H1 (cell line): ENCODE data around the gene FGGY. TPM values are rescaled to one million over a fixed set of nuclear protein-coding genes. Genes with fewer than 3 reads are reported as not detected.

Experiments used
- CTCF ChIA-PET: fragments of 300-600 bp; sonication (Branson Sonifier 250); formaldehyde crosslinking; loops from one replicate; lab custom pipeline; 2021; ENCODE audit not compliant: partially characterized antibody; lab: Charles Lee
- POLR2A ChIA-PET: fragments of 300-600 bp; sonication (Branson Sonifier 250); formaldehyde crosslinking; loops from one replicate; lab custom pipeline; 2021; ENCODE audit warnings: inconsistent platforms; ENCODE audit not compliant: partially characterized antibody; lab: Charles Lee
- DNase-seq, 2 experiments: peaks; one replicate each; pipeline versions ENCODE4 v3.0.0 to v3.0.0-alpha.2; 2010 to 2022; ENCODE audit warnings: low spot score in 2 of 2, low read depth in 1 of 2, mixed read lengths in 1 of 2
- FAIRE-seq: peaks from 2 replicates; lab custom pipeline; 2011; peaks lifted over from hg19 to GRCh38; lab: Jason Lieb, UNC
- H2AFZ ChIP-seq: 2 replicates; pipeline ENCODE4 v1.8.1; 2012; ENCODE audit warnings: low read length, inconsistent platforms
- H2AK5ac ChIP-seq: 2 replicates; pipeline ENCODE4 v1.6.1; 2013; ENCODE audit warnings: low read depth, low read length
- H2BK120ac ChIP-seq: replicated peaks from 2 replicates; pipeline ENCODE3; 2013; ENCODE audit warnings: low read depth, low read length, inconsistent platforms
- H2BK12ac ChIP-seq: 2 replicates; pipeline ENCODE4 v1.6.1; 2013; ENCODE audit warnings: low read depth, low read length
- H2BK15ac ChIP-seq: 2 replicates; pipeline ENCODE4 v1.6.1; 2013; ENCODE audit warnings: low read length
- H2BK20ac ChIP-seq: 2 replicates; pipeline ENCODE4 v1.6.1; 2013; ENCODE audit warnings: low read length
- H2BK5ac ChIP-seq: 2 replicates; pipeline ENCODE4 v1.6.1; 2013; ENCODE audit warnings: low read depth, low read length
- H3K14ac ChIP-seq: 2 replicates; pipeline ENCODE4 v1.6.1; 2013; ENCODE audit warnings: inconsistent platforms; ENCODE audit not compliant: insufficient read length
- H3K18ac ChIP-seq: 2 replicates; pipeline ENCODE4 v1.6.1; 2013; ENCODE audit warnings: low read length; ENCODE audit errors: extremely low read depth
- H3K23ac ChIP-seq: 2 replicates; pipeline ENCODE4 v1.6.1; 2013; ENCODE audit warnings: inconsistent platforms; ENCODE audit not compliant: insufficient read length
- H3K23me2 ChIP-seq: 2 replicates; pipeline ENCODE4 v1.6.1; 2013; ENCODE audit warnings: low read depth, low read length
- H3K27ac ChIP-seq: 2 replicates; pipeline ENCODE4 v1.6.1; 2011; ENCODE audit warnings: low read depth, low read length, inconsistent platforms
- H3K27me3 ChIP-seq, 4 experiments: replicated peaks in 1 of 4; 1 replicate in 1 of 4; 2 replicates in 3 of 4; pipeline versions ENCODE4 v1.6.1 to v1.8.1; 2011 to 2013; ENCODE audit warnings: low read length in 3 of 4, mild to moderate bottlenecking in 3 of 4, inconsistent platforms in 2 of 4, mixed read lengths in 2 of 4, moderate library complexity in 1 of 4; ENCODE audit not compliant: control insufficient read depth in 3 of 4, insufficient read depth in 3 of 4; ENCODE audit errors: extremely low read depth in 1 of 4
- H3K36me3 ChIP-seq, 4 experiments: 2 replicates each; pipeline versions ENCODE4 v1.6.1 to v1.8.1; 2011 to 2013; ENCODE audit warnings: mild to moderate bottlenecking in 4 of 4, low read length in 3 of 4, moderate library complexity in 2 of 4, control low read depth in 1 of 4, inconsistent platforms in 1 of 4; ENCODE audit not compliant: insufficient read depth in 4 of 4, control insufficient read depth in 2 of 4
- H3K4ac ChIP-seq: replicated peaks from 2 replicates; pipeline ENCODE3; 2013; ENCODE audit warnings: low read length, low read depth, mixed read lengths, inconsistent platforms; ENCODE audit not compliant: insufficient read length
- H3K4me1 ChIP-seq, 4 experiments: replicated peaks in 1 of 4; 1 replicate in 1 of 4; 2 replicates in 3 of 4; pipeline versions ENCODE4 v1.6.1 to v1.8.1; 2011 to 2013; ENCODE audit warnings: low read length in 3 of 4, inconsistent platforms in 2 of 4, mixed read lengths in 1 of 4; ENCODE audit not compliant: insufficient read depth in 4 of 4, control insufficient read depth in 3 of 4
- H3K4me2 ChIP-seq, 2 experiments: 2 replicates each; pipeline versions ENCODE4 v1.6.1 to v1.8.1; 2011 to 2013; ENCODE audit warnings: low read depth in 2 of 2, low read length in 2 of 2, control low read depth in 1 of 2, inconsistent platforms in 1 of 2, mild to moderate bottlenecking in 1 of 2; ENCODE audit not compliant: insufficient read depth in 1 of 2
- H3K4me3 ChIP-seq, 4 experiments: fragments of 200-600, 300-600 bp in 1 of 4; sonication (generic), shearing (Covaris generic), sonication (Bioruptor Twin) in 1 of 4; 2 replicates each; pipeline versions ENCODE4 v1.5.1 to v1.8.1; 2011 to 2016; ENCODE audit warnings: low read length in 4 of 4, low read depth in 3 of 4, control low read depth in 2 of 4, inconsistent platforms in 2 of 4, mild to moderate bottlenecking in 2 of 4, mixed read lengths in 1 of 4, moderate library complexity in 1 of 4; ENCODE audit not compliant: insufficient read depth in 2 of 4; ENCODE audit errors: extremely low read depth in 1 of 4
- H3K56ac ChIP-seq: replicated peaks from 2 replicates; pipeline ENCODE3; 2013; ENCODE audit warnings: low read depth, mild to moderate bottlenecking, mixed read lengths, low read length, inconsistent platforms; ENCODE audit not compliant: insufficient read length
- H3K79me1 ChIP-seq: 2 replicates; pipeline ENCODE4 v1.6.1; 2013; ENCODE audit warnings: low read depth, low read length, control low read depth
- H3K79me2 ChIP-seq, 2 experiments: 2 replicates each; pipeline versions ENCODE4 v1.6.1 to v1.8.1; 2012 to 2013; ENCODE audit warnings: low read length in 2 of 2, mild to moderate bottlenecking in 2 of 2, inconsistent platforms in 1 of 2; ENCODE audit not compliant: insufficient read depth in 2 of 2, control insufficient read depth in 1 of 2
- H3K9ac ChIP-seq, 4 experiments: replicated peaks in 1 of 4; 1 replicate in 1 of 4; 2 replicates in 3 of 4; pipeline versions ENCODE4 v1.6.1 to v1.8.1; 2011 to 2013; ENCODE audit warnings: low read depth in 3 of 4, low read length in 3 of 4, control low read depth in 2 of 4, mild to moderate bottlenecking in 2 of 4, moderate library complexity in 2 of 4, inconsistent platforms in 1 of 4; ENCODE audit errors: extremely low read depth in 1 of 4
- H3K9me3 ChIP-seq, 2 experiments: 2 replicates each; pipeline versions ENCODE4 v1.6.1 to v1.8.1; 2012 to 2013; ENCODE audit warnings: mild to moderate bottlenecking in 2 of 2, moderate library complexity in 2 of 2, control low read depth in 1 of 2, inconsistent platforms in 1 of 2, low read depth in 1 of 2, low read length in 1 of 2, mixed read lengths in 1 of 2; ENCODE audit not compliant: insufficient read depth in 2 of 2
- H4K20me1 ChIP-seq, 2 experiments: replicated peaks in 1 of 2; 2 replicates each; pipeline versions ENCODE3 to v1.8.1; 2011 to 2013; ENCODE audit warnings: inconsistent platforms in 2 of 2, low read length in 2 of 2, mild to moderate bottlenecking in 1 of 2; ENCODE audit not compliant: insufficient read depth in 2 of 2, control insufficient read depth in 1 of 2
- H4K5ac ChIP-seq: 2 replicates; pipeline ENCODE4 v1.6.1; 2013; ENCODE audit warnings: low read length, low read depth, mixed read lengths, inconsistent platforms; ENCODE audit not compliant: insufficient read length
- H4K8ac ChIP-seq: 2 replicates; pipeline ENCODE4 v1.8.0; 2013; ENCODE audit warnings: mild to moderate bottlenecking, moderate library complexity, low read length, inconsistent platforms; ENCODE audit not compliant: insufficient read depth; ENCODE audit errors: extremely low read depth
- H4K91ac ChIP-seq: replicated peaks from 2 replicates; pipeline ENCODE3; 2013; ENCODE audit warnings: low read length, mixed read lengths, inconsistent platforms; ENCODE audit not compliant: insufficient read length
- BRCA1 ChIP-seq: IDR thresholded peaks from 2 replicates; pipeline ENCODE4 v1.6.1; 2012; ENCODE audit warnings: low read depth, low read length, improper control_type of control experiment
- CBX5 ChIP-seq: fragments of 300-800, 300-1000 bp; sonication (generic); IDR thresholded peaks from 2 replicates; pipeline ENCODE4 v1.7.1; 2016; ENCODE audit warnings: antibody characterized with exemption, low read length, low read depth
- CREB1 ChIP-seq: IDR thresholded peaks from 2 replicates; pipeline ENCODE4 v1.6.1; 2012; ENCODE audit warnings: inconsistent platforms
- CTCF ChIP-seq, 3 experiments: IDR thresholded peaks; 1 replicate in 2 of 3; 2 replicates in 1 of 3; pipeline versions ENCODE4 v1.5.1 to v1.6.1; 2011; ENCODE audit warnings: low read length in 3 of 3, mild to moderate bottlenecking in 3 of 3, inconsistent platforms in 2 of 3, low read depth in 1 of 3, moderate library complexity in 1 of 3; ENCODE audit not compliant: insufficient read depth in 1 of 3; ENCODE audit errors: control extremely low read depth in 1 of 3
- EP300 ChIP-seq, 2 experiments: IDR thresholded peaks; 1 replicate in 1 of 2; 2 replicates in 1 of 2; pipeline ENCODE4 v1.6.1; 2011 to 2012; ENCODE audit warnings: low read depth in 2 of 2, low read length in 2 of 2, mild to moderate bottlenecking in 2 of 2, borderline replicate concordance in 1 of 2, inconsistent platforms in 1 of 2, moderate library complexity in 1 of 2
- FOSL1 ChIP-seq: IDR thresholded peaks from 2 replicates; pipeline ENCODE4 v1.6.1; 2011; ENCODE audit warnings: mild to moderate bottlenecking, low read depth, low read length, moderate library complexity; ENCODE audit not compliant: insufficient read depth
- SAP30 ChIP-seq: fragments of 300-600 bp; sonication (generic); IDR thresholded peaks from 2 replicates; pipeline ENCODE4 v1.7.1; 2012; ENCODE audit warnings: low read length, moderate library complexity, mild to moderate bottlenecking, inconsistent platforms; ENCODE audit not compliant: insufficient read depth, insufficient replicate concordance
- SP2 ChIP-seq: IDR thresholded peaks from 2 replicates; pipeline ENCODE4 v1.6.1; 2012; ENCODE audit warnings: mild to moderate bottlenecking, low read length, inconsistent platforms
- SRF ChIP-seq: IDR thresholded peaks from 2 replicates; pipeline ENCODE4 v1.6.1; 2011; ENCODE audit warnings: mild to moderate bottlenecking, low read depth, low read length, moderate library complexity
- TAF1 ChIP-seq: IDR thresholded peaks from 2 replicates; pipeline ENCODE4 v1.6.1; 2011; ENCODE audit warnings: mild to moderate bottlenecking, low read depth, low read length
- polyA plus RNA-seq, 7 experiments: library from polyadenylated mRNA; depleted of rRNA in 3 of 7; stranded (reverse) in 5 of 7; unstranded in 2 of 7; fragments of >200 nt in 5 of 7; fragments of 200-250 nt in 2 of 7; gene quantifications; 1 replicate in 5 of 7; 2 replicates in 1 of 7; 4 replicates in 1 of 7; pipeline versions ENCODE4 v1.2.1 to v1.2.3, GENCODE V29; 2011 to 2013; ENCODE audit warnings: missing spikeins in 2 of 7, mixed read lengths in 2 of 7
- total RNA-seq: library from RNA; stranded (reverse); fragmentation: NEBNext Ultra II Directional; extraction: Animal tissue kit (Norgen Biotek cat#: 25700); gene quantifications from 2 replicates; pipeline ENCODE4 v1.2.1, GENCODE V29; 2021

The FGGY gene
- total and polyA plus RNA-seq, 2 of the 8 experiments (the other 6 are each of a cell fraction or from before 2014, with no cell fraction given): 10.3 to 12.5 TPM

GRCh38 chr1:59714219-59714618 lies 417.3 kb downstream of the FGGY start:
- H3K4me3 ChIP-seq: no peak overlapping the region
- H4K20me1 ChIP-seq: no peaks in the 10 kb centered on the region
- H2BK5ac ChIP-seq: no peak overlapping the region
- no peak for TF ChIP-seq CREB1
- TF ChIP-seq SRF: no peak
- no peak for TF ChIP-seq FOSL1
- no peak for TF ChIP-seq SP2
- no peak for TF ChIP-seq TAF1
- no peak for TF ChIP-seq CTCF (IDR thresholded peaks at IDR 0.05; ENCODE audit: control extremely low read depth in 1 of 3, insufficient read depth in 1 of 3, low read depth in 1 of 3, low read length in 3 of 3)
- TF ChIP-seq EP300 (IDR thresholded peaks at IDR 0.05; ENCODE audit: borderline replicate concordance in 1 of 2, low read depth in 2 of 2, low read length in 2 of 2): no peak
- no peak for TF ChIP-seq CBX5
- no peak for TF ChIP-seq SAP30
- TF ChIP-seq BRCA1: no peak
- H3K36me3 ChIP-seq: no peaks in the 10 kb centered on the region
- no peak overlapping the region for H3K4me2 ChIP-seq
- H3K23ac ChIP-seq: no peak overlapping the region
- H2BK15ac ChIP-seq: no peak overlapping the region
- FAIRE-seq (no peak), DNase-seq (no peak)
- ChIA-PET CTCF (interaction anchor here (0.7 to 1.0 kb wide), 4 partner anchors 42 to 981 kb away, joined by 3 to 4 read pairs (median 3); no protein-coding TSS in a partner anchor), POLR2A (no interaction called here)
- H4K5ac ChIP-seq: no peak overlapping the region
- no peak overlapping the region for H4K8ac ChIP-seq
- H2AK5ac ChIP-seq: no peak overlapping the region
- H3K4me1 ChIP-seq: peaks cover 0 to 3% (median 0%) of the 10 kb centered on the region in 4 experiments; a peak in 1 of 7 replicates
- H3K18ac ChIP-seq: no peak overlapping the region
- H2BK12ac ChIP-seq: no peak overlapping the region
- H4K91ac ChIP-seq: no peak overlapping the region
- no peak overlapping the region for H2BK20ac ChIP-seq
- no peaks in the 10 kb centered on the region for H3K9me3 ChIP-seq
- no peak overlapping the region for H3K56ac ChIP-seq
- H3K14ac ChIP-seq: no peak overlapping the region
- H3K79me2 ChIP-seq: no peaks in the 10 kb centered on the region
- H3K9ac ChIP-seq: no peak overlapping the region
- no peaks in the 10 kb centered on the region for H3K79me1 ChIP-seq
- no peaks in the 10 kb centered on the region for H3K27me3 ChIP-seq
- no peak overlapping the region for H3K4ac ChIP-seq
- no peak overlapping the region for H2BK120ac ChIP-seq
- no peaks in the 10 kb centered on the region for H3K23me2 ChIP-seq
- no peak overlapping the region for H3K27ac ChIP-seq
- no peak overlapping the region for H2AFZ ChIP-seq
